HL-60 (cell line): ENCODE results near the gene GPALPP1.
"Not testable (repeated sequence)": the region's sequence is repeated elsewhere in the genome, so short reads cannot be mapped to it uniquely, and the experiment has no call there.

ENCODE experiments used
- DNase-seq, 2 experiments: peaks; one replicate each; pipeline ENCODE4 v3.0.0-alpha.2; 2010 to 2020; ENCODE audit warnings: low read depth in 1 of 2, low spot score in 1 of 2
- H3K27ac ChIP-seq: fragments of 250-450 bp; sonication (Bioruptor Pico); replicated peaks from 2 replicates; pipeline ENCODE4 v1.5.1; 2020; ENCODE audit warnings: mild to moderate bottlenecking, moderate library complexity
- H3K27me3 ChIP-seq: fragments of 250-450 bp; sonication (Bioruptor Pico); 2 replicates; pipeline ENCODE4 v1.5.1; 2021; ENCODE audit warnings: mild to moderate bottlenecking, moderate library complexity; ENCODE audit not compliant: insufficient read depth, poor library complexity, severe bottlenecking
- H3K4me3 ChIP-seq: replicated peaks from 2 replicates; pipeline ENCODE4 v1.5.1; 2011; ENCODE audit warnings: mild to moderate bottlenecking, control low read depth, low read length; ENCODE audit not compliant: insufficient read depth
- CTCF ChIP-seq: IDR thresholded peaks from one replicate; pipeline ENCODE4 v1.5.1; 2011; ENCODE audit warnings: low read length, control low read depth, inconsistent platforms; ENCODE audit not compliant: insufficient read depth
- GABPA ChIP-seq: IDR thresholded peaks from 2 replicates; pipeline ENCODE4 v1.6.1; 2012; ENCODE audit warnings: low read depth
- POLR2AphosphoS5 ChIP-seq: IDR thresholded peaks from 2 replicates; pipeline ENCODE4 v1.6.1; 2012; ENCODE audit warnings: low read depth
- REST ChIP-seq: IDR thresholded peaks from 2 replicates; pipeline ENCODE4 v1.6.1; 2012; ENCODE audit warnings: low read depth; ENCODE audit not compliant: insufficient replicate concordance
- SPI1 ChIP-seq: IDR thresholded peaks from 2 replicates; pipeline ENCODE4 v1.6.1; 2012; ENCODE audit warnings: low read depth, mild to moderate bottlenecking, borderline replicate concordance

GPALPP1 gene

GRCh38 chr13:45060062-45060461, 70.7 kb downstream of the GPALPP1 start:
- TF ChIP-seq SPI1: no peak
- TF ChIP-seq CTCF: no peak
- no peak for TF ChIP-seq POLR2AphosphoS5
- no peak for TF ChIP-seq REST
- no peak for TF ChIP-seq GABPA
- Histone ChIP-seq H3K4me3 (no peak overlapping the region), H3K27ac (no peak overlapping the region), H3K27me3 (no peaks in the 10 kb centered on the region)
- DNase-seq: no peak

GRCh38 chr13:45063261-45063860, 74.0 kb downstream of the GPALPP1 start:
- no peak for DNase-seq
- H3K27me3 ChIP-seq: no peaks in the 10 kb centered on the region
- no peak for TF ChIP-seq SPI1
- TF ChIP-seq POLR2AphosphoS5: no peak
- TF ChIP-seq CTCF: no peak
- TF ChIP-seq GABPA: no peak
- no peak for TF ChIP-seq REST
- no peak overlapping the region for H3K4me3 ChIP-seq
- H3K27ac ChIP-seq: no peak overlapping the region

GRCh38 chr13:45063889-45064288, 74.6 kb downstream of the GPALPP1 start:
- H3K27me3 ChIP-seq, H3K4me3 ChIP-seq, H3K27ac ChIP-seq, DNase-seq: not testable (repeated sequence)

GRCh38 chr13:45064889-45065288, 75.6 kb downstream of the GPALPP1 start:
- H3K27me3 ChIP-seq: no peaks in the 10 kb centered on the region
- TF ChIP-seq REST: no peak
- no peak for TF ChIP-seq POLR2AphosphoS5
- no peak for TF ChIP-seq GABPA
- peak; percentile 71 for TF ChIP-seq SPI1
- no peak for TF ChIP-seq CTCF
- DNase-seq: peak in 1 of 2 experiments; percentile 31

More at GRCh38 chr13:45064889-45065288, 75.6 kb downstream of the GPALPP1 start:
- H3K4me3 ChIP-seq: no peak overlapping the region
- no peak overlapping the region for H3K27ac ChIP-seq
